Lower leg skin (tissue), 4 donors: ENCODE measurements around the gene GPR18. TPM values are rescaled to one million over a fixed set of nuclear protein-coding genes. Genes with fewer than 3 reads are reported as not detected.

ENCODE experiments used
- DNase-seq, 2 donors: peaks; one replicate each; pipeline ENCODE4 v3.0.0-alpha.2; 2019; ENCODE audit warnings: low spot score in 2 of 2
- H3K4me3 ChIP-seq: fragments of 200-600 bp; sonication (generic); 2 replicates; pipeline ENCODE4 v1.5.1; 2017; ENCODE audit warnings: mild to moderate bottlenecking, low read depth; ENCODE audit not compliant: poor library complexity, severe bottlenecking
- POLR2A ChIP-seq, 2 donors: fragments of 450-650 bp; IDR thresholded peaks; one replicate each; pipeline ENCODE4 v1.6.1; 2016 to 2017; ENCODE audit warnings: antibody characterized with exemption in 2 of 2, mild to moderate bottlenecking in 1 of 2, moderate library complexity in 1 of 2
- WGBS, 2 donors: methylation state at CpG; one replicate each; pipeline ENCODE4 v1.1.5; 2018; 5-methylcytosine and 5-hydroxymethylcytosine counted together
- intact Hi-C: fragments of 100-400 bp; cut with DNase I; formaldehyde crosslinking; loops from one replicate; pipeline ENCODE4 v1.15.0; 2023; ENCODE audit warnings: low total_unique reads
- total RNA-seq, 4 donors: library from RNA; depleted of rRNA; stranded (reverse); fragments of >200 nt; gene quantifications; one replicate each; pipeline ENCODE4 v1.1.0, GENCODE V29; 2016
- TF ChIP-seq, protein P1 (sequence below), 3 donors: fragments of 450-650 bp; IDR thresholded peaks; one replicate each; pipeline ENCODE4 v1.5.1; 2016; ENCODE audit warnings: antibody characterized with exemption in 3 of 3, mild to moderate bottlenecking in 3 of 3, moderate library complexity in 2 of 3

GPR18 gene
- total RNA-seq, 4 donors from 2014 or later, result not detected

DNA sequence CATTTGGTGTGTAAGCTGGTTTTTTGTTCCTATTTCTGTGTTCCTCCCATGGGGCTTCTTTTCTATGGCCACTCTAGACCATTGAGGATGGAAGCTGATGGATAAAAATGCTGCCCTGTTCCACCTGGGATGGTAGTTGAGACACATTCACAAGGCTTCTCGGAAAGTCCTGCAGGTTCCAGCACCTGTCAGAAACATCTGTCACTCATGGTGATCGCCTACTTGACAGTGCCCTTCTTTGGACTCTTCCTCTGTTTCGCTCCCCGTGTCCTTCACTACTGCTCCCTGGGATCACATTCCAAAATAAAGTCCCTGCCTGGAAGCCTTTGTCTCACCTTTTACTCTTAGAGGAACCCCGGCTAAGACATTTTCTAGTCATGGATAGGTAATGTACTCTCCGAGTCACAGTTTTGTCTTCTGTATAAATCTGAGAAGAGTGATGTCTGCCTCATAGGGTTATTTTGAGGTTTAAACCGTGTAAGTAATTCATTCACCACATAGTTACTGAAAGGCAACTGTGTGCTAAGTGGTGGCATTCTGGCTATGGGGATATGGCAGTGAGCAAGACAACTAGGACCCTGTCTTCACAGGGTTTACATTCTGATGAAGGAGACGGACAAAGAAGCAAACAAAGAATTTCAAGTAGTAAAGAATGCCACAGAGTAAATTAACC is 36.5 kb downstream of the GPR18 start:
- WGBS, 2 donors, result 91 to 95% methylated on average over 8 of the region's 8 CpGs
- H3K4me3 ChIP-seq, result no peak overlapping the region
- TF ChIP-seq, protein P1, sequence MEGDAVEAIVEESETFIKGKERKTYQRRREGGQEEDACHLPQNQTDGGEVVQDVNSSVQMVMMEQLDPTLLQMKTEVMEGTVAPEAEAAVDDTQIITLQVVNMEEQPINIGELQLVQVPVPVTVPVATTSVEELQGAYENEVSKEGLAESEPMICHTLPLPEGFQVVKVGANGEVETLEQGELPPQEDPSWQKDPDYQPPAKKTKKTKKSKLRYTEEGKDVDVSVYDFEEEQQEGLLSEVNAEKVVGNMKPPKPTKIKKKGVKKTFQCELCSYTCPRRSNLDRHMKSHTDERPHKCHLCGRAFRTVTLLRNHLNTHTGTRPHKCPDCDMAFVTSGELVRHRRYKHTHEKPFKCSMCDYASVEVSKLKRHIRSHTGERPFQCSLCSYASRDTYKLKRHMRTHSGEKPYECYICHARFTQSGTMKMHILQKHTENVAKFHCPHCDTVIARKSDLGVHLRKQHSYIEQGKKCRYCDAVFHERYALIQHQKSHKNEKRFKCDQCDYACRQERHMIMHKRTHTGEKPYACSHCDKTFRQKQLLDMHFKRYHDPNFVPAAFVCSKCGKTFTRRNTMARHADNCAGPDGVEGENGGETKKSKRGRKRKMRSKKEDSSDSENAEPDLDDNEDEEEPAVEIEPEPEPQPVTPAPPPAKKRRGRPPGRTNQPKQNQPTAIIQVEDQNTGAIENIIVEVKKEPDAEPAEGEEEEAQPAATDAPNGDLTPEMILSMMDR (IDR thresholded peaks at IDR 0.05), result no peak
- no peak for TF ChIP-seq POLR2A (IDR thresholded peaks at IDR 0.05)
- no peak for DNase-seq
- intact Hi-C loops, result no loop called here

DNA sequence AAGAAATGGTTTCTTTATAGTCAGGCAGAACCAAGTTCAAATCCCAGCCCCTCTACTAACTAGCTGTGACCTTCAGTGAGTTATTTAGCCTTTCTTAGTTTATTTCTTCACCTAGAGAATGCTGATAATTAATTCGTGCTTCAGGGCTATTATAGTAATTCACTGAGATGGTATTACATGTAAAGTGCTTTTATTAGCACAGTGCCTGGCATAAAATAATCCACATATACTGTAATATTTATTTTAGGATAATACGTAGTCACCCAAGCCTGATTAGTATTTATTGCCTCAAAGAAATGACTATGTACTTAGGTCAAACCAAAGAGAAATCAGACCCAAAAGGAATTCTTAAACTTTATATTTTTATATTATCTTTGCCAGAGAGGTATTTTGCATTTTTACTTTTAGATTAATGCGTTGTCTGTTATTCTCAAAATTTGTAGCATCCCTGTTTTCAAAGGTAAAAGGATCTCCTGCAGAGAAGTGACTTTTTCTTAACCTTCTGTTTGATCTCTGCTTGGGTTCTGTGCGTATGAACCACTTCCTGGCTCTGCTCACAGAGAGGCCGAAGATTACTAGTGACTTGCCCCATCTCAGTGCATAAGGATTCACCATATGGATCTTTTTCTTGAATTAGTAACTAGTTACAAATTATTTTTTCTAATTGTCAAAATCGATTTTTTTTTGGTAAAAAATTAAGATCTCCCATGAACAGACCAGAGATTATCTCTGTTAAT is 37.8 kb downstream of the GPR18 start:
- WGBS, 2 donors, result 52 to 61% methylated on average over 6 of the region's 6 CpGs
- no peak overlapping the region for H3K4me3 ChIP-seq
- DNase-seq, result no peak
- TF ChIP-seq, protein P1 (IDR thresholded peaks at IDR 0.05), result no peak
- no peak for TF ChIP-seq POLR2A (IDR thresholded peaks at IDR 0.05)
- intact Hi-C loops, result no loop called here

DNA sequence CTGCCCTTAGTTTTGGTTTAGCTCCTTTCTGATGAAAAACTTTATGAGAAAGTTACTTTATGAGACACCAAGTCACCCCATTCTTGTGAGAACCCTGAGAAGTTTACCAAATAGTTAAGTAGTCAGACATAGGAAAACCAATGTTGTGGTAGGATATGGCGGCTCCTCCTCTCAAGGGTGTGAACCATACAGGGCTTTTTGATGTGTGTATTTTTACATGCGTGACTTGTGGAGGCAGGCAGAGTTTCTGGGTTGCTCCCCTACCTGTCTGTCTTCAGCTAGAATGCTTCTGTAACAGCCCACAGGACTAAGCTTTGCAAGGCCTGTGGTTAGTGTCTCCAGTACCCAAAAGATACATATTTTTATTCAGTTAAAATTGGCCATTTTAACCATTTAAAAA is 39.2 kb downstream of the GPR18 start:
- intact Hi-C loops, result no loop called here
- TF ChIP-seq, protein P1 (IDR thresholded peaks at IDR 0.05), result no peak
- TF ChIP-seq POLR2A (IDR thresholded peaks at IDR 0.05), result no peak
- no peak for DNase-seq
- no peak overlapping the region for H3K4me3 ChIP-seq
- 51 to 58% methylated on average over 2 of the region's 2 CpGs for WGBS, 2 donors

DNA sequence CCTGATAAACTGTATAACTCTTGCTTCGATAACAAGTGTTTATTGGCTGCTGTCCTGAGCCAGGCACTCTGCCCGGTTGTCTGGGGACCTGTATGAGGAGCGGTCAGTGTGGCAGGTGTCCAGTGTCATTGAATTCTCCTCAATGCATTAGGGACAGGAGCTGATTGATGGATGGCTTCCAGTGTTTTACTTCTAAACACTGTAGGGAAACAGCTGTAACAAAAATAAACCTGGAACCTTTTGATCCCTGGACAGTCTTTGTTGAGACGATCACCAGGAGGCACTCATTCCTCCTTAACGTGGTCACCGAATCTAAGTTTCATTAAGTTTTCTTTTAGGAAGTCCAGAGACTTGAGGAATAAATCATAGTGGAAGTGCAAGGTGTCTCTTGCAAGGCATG is 39.6 kb downstream of the GPR18 start:
- no peak for TF ChIP-seq POLR2A (IDR thresholded peaks at IDR 0.05)
- TF ChIP-seq, protein P1 (IDR thresholded peaks at IDR 0.05), result no peak
- 21 to 27% methylated on average over 6 of the region's 6 CpGs for WGBS, 2 donors
- intact Hi-C loops, result no loop called here
- H3K4me3 ChIP-seq, result no peak overlapping the region
- no peak for DNase-seq

DNA sequence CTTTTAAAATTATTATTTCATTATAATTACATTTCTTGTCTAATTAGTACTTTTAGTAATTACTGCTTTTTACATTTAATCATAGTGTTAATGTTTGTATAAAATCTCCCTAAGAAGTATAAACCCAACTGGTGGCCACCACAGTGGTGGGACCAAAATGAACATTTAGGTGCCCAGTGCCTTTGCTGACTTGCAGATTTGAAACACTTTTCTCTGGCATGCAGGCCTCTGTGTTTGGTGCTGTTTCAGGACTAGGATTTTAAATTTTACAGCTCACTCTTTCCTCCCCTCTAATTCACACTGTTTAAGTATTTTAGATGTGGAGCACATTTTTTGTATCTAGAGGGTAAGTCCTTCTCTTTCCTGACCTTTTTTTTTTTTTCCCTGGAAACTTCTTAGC is 40.1 kb downstream of the GPR18 start:
- no peak for TF ChIP-seq POLR2A (IDR thresholded peaks at IDR 0.05)
- TF ChIP-seq, protein P1 (IDR thresholded peaks at IDR 0.05), result no peak
- H3K4me3 ChIP-seq, result no peak overlapping the region
- no peak for DNase-seq
- intact Hi-C loops, result no loop called here
